NCI-H1436 (cell line): ENCODE measurements around the gene WWC1.

Experiments
- DNase-seq: peaks from one replicate; lab custom pipeline; 2025; lab: John Stamatoyannopoulos, UW

Gene WWC1

DNA sequence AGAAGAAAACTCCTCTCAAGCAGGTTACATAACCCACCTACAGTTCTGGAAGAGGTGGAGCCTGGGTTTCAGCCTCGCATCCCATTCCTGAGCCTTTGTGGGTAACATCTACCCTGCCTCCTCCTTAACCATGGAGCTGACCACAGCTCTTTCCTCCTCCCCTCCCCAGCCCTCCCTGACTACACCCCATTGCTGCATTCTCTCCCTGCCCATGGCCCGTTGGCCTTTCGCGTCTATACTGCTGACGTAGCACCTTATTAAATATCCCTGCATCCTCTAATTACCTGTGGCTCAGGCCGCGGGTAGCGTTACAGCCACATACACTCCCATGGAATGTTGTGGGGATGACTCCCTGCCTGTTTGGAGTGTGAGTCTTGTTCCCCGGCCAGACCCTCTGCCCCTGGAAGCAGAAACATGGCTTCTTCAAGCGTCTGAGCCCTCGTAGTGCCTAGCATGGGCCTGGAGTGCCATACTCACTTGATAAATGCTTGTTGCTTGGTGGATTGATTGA is 72.8 kb downstream of the WWC1 start:
- DNase-seq = no peak

DNA sequence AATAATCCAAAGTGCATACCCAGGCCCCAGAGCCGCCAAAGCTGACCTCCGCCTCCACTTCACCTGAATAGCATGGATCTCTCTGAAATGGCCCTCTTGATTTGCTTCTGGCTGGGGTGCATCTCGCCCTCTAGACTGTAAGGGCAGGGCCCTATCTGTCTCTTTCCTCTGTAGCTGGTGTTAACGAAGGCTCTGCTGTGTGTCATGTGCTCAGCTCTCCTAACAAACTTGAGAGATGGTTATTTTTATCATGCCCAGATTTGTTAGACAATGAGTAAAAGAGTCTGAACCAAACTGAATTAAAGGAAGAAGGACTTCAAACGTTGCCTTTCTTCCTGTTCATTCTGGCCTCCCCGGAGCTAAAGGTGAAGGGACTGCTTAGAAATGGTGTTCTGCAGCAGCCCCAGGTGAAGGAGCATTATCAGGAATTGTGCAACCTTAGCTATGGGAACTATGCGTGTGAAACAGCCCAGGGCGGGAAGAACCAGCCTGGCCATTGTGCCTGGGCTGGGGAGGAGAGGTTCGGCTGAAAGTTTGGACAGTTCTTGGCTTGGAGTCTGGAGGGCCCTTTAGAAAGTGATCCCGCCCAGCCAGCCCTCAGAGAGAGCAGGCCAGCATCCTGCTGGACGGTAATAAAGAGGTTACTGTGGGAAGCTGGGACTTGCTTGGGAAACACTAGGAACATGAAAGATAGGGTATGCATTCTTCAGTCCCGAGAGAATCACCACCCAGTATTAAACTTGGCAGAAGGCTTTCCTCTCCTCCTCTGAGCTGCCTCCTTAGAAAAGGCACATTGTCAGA is 73.5 kb downstream of the WWC1 start:
- no peak for DNase-seq

DNA sequence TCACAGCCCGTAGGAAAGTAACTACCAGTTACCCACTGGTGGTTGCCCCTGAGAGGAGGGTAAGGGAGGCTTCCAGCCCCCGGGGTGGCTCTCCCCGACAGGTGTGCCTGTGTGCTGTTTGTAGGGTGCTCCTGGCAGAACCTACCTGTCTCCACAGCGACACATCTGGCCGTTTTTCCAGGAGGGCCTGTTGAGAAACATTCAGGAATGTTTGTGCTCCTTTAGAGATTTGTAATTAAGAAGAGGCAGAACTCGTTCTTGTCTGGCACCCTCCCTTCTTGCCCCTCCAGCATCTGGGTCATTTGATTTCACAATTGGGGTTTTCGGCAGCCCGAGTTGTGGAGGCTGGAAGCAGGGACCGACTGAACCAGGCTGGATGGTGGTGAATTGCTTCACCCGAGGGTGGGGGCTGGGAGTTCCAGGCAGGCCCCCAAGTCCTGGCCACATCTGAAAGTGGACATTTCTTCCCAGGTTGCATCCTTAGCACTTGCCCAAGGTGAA is 74.2 kb downstream of the WWC1 start:
- DNase-seq = no peak

GRCh38 chr5:168366116-168366515 is 74.7 kb downstream of the WWC1 start:
- DNase-seq = no peak

GRCh38 chr5:168368854-168369253 is 77.4 kb downstream of the WWC1 start:
- no peak for DNase-seq

- no peak for DNase-seq
Observed at GRCh38 chr5:168370831-168371230, 79.4 kb downstream of the WWC1 start.

GRCh38 chr5:168372356-168372946 is 81.0 kb downstream of the WWC1 start:
- DNase-seq = no peak

- no peak for DNase-seq
Observed at GRCh38 chr5:168374532-168374931, 83.1 kb downstream of the WWC1 start.

- DNase-seq = no peak
Observed at GRCh38 chr5:168375214-168375613, 83.8 kb downstream of the WWC1 start.

DNA sequence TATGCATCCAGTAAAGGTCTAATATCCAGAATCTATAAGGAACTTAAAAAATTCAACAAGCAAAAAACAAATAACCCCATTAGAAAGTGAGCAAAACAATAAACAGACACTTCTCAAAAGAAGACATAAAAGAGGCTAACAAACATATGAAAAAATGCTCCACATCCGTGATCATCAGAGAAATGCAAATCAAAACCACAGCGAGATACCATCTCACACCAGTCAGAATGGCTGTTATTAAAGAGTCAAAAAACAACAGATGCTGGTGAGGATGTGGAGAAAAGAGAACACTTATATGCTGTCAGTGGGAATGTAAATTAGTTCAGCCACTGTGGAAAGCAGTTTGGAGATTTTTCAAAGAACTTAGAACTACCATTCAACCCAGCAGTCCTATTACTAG is 86.1 kb downstream of the WWC1 start:
- no peak for DNase-seq

GRCh38 chr5:168378741-168379140 is 87.3 kb downstream of the WWC1 start:
- no peak for DNase-seq

DNA sequence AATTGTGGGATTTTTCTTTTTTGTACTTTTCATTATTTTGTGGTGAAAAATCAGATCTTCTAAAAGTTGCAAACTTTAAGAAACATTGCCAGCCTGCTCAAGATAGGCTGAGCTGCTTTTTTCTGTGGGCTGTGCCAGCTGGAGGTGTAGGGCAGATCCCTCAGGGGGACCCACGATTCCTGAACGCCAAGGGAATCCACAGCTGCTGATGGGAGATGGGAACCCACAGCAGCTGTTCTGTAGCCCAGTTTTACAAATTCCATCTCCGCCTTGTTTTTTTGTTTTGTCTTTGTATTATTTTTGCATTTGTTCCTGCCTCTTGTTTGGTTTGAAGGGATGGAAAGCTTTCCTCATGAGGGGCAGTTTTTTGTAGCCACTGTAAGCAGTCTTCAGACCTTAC is 91.0 kb downstream of the WWC1 start:
- DNase-seq = no peak

DNA sequence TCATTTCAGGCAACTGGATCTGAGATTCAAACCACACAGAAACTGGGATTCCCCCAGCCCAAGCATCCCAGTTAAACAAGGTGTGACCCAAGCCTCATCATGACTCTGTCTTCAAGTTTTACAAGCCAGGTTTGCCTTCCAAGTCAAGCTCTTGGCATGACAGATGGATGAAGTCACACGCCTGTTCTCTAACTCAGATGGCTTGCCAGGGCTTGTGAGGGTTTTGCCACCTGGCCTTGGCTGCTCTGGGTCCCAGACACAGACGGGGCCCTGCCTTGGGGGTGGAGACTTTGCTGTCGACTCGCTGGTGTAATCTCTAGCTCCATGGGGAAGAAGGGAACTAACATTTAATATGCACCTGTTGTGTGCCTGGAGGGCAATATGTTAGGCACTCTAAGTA is 99.0 kb downstream of the WWC1 start:
- no peak for DNase-seq

GRCh38 chr5:168393773-168394172 is 102.3 kb downstream of the WWC1 start:
- no peak for DNase-seq

GRCh38 chr5:168400429-168401220 is 109.2 kb downstream of the WWC1 start:
- no peak for DNase-seq

GRCh38 chr5:168401226-168401625 is 109.8 kb downstream of the WWC1 start:
- DNase-seq = no peak

DNA sequence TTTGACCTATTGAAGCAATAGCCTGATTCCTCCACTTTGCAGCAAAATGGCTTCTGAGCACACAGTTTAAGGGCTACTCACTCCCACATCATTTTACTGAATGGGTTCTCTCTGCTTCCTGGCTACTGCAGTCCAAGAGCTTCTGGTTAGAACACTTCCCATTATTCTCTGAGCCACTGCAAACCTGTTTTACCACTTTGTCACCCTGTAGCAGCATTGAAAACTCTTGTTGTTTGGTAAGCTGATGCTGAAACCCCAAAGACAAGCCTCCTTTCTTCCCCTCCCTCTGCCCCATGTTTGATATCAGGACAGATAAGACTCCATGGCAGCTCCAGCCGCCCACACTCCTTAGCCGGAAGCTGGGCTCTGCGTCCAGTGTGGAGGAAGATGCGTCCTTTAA is 110.4 kb downstream of the WWC1 start:
- no peak for DNase-seq

GRCh38 chr5:168404365-168404764 is 112.9 kb downstream of the WWC1 start:
- DNase-seq = no peak

GRCh38 chr5:168407211-168407610 is 115.8 kb downstream of the WWC1 start:
- no peak for DNase-seq

GRCh38 chr5:168408561-168409305 is 117.3 kb downstream of the WWC1 start:
- DNase-seq = no peak

DNA sequence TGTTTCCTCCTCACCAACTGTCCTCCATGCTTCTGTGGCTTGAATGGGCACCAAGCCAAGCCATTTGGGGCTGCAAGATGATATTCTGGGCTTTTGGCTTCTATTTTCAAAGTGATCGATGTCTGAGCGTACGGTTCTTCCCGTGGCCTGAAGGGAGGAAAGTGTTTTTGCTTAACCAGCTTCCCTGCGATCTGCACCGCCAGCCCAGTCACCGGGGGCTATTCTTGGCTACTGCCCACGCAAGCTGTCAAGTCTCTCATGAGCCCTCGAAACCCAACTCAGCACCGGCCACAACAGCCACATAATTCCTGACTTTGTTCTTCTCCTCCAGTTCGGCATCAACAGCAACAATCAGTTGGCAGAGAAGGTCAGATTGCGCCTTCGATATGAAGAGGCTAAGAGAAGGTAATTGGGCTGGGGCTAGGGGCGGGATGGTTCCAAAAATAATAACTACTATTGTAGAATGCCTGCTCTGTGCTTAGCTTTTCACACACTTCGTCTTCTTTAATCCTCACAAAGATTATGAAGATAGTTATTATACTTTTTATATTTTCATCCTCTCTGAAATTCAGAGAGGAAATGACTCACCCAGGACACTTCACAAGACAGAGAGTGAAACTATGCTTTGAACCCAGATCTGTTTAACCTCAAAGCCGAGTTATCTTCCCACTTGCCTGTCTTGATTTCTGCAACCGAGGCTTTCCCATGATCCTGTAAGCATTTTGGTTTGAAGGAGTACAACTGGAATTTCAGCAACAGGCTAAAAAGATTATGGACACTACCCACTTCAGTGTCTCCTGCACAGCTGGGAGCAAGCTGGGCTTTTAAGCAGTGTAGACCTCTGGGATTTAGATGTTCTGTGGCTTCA is 118.4 kb downstream of the WWC1 start:
- DNase-seq = no peak
